GM12878 (cell line): ENCODE results near the gene CA11. TPM values are rescaled to one million over a fixed set of nuclear protein-coding genes. Genes with fewer than 3 reads are reported as not detected.
A peak's percentile ranks its signal among the peaks of the same experiment; 100 is the strongest.

ENCODE experiments used
- BACH1 ChIP-seq: fragments of 450-650 bp; IDR thresholded peaks from 2 replicates; pipeline ENCODE4 v1.6.1; 2017; ENCODE audit warnings: mild to moderate bottlenecking, borderline replicate concordance
- BCL11A ChIP-seq: IDR thresholded peaks from 2 replicates; pipeline ENCODE4 v1.6.1; 2011; ENCODE audit warnings: low read depth, low read length
- CREM ChIP-seq: IDR thresholded peaks from 2 replicates; pipeline ENCODE4 v1.6.1; 2014; ENCODE audit warnings: antibody characterized with exemption, low read depth
- E2F8 ChIP-seq: fragments of 450-650 bp; IDR thresholded peaks from 2 replicates; pipeline ENCODE4 v1.6.1; 2018; ENCODE audit warnings: mild to moderate bottlenecking, low read depth, moderate library complexity; ENCODE audit not compliant: partially characterized antibody
- EED ChIP-seq: sonication (generic); IDR thresholded peaks from 2 replicates; pipeline ENCODE4 v1.6.1; 2016; ENCODE audit warnings: antibody characterized with exemption, low read depth
- HDAC6 ChIP-seq: fragments of 200-600 bp; sonication (generic); IDR thresholded peaks from one replicate; pipeline ENCODE4 v1.8.0; 2017; ENCODE audit warnings: antibody characterized with exemption; ENCODE audit not compliant: unreplicated experiment
- MTA3 ChIP-seq: IDR thresholded peaks from 2 replicates; pipeline ENCODE4 v1.6.1; 2012; ENCODE audit warnings: low read length, inconsistent platforms, borderline replicate concordance
- MXI1 ChIP-seq: fragments of 150-350 bp; IDR thresholded peaks from 2 replicates; pipeline ENCODE4 v1.6.1; 2011; ENCODE audit warnings: low read depth, mild to moderate bottlenecking, inconsistent platforms, low read length, improper control_type of control experiment
- NBN ChIP-seq: fragments of 450-650 bp; IDR thresholded peaks from 2 replicates; pipeline ENCODE4 v1.6.1; 2016
- NR2F1 ChIP-seq: fragments of 450-650 bp; conservative IDR thresholded peaks from 2 replicates; pipeline ENCODE4 v1.6.1; 2017; ENCODE audit warnings: mild to moderate bottlenecking
- POLR2AphosphoS5 ChIP-seq: IDR thresholded peaks from 2 replicates; pipeline ENCODE4 v1.6.1; 2011; ENCODE audit warnings: mild to moderate bottlenecking, low read length, inconsistent platforms
- POU2F2 ChIP-seq: IDR thresholded peaks from 3 replicates; pipeline ENCODE4 v1.6.1; 2011; ENCODE audit warnings: low read depth, mild to moderate bottlenecking, low read length, borderline replicate concordance
- RCOR1 ChIP-seq: conservative IDR thresholded peaks from 2 replicates; pipeline ENCODE4 v1.6.1; 2012; ENCODE audit warnings: low read depth, low read length, improper control_type of control experiment
- SIN3A ChIP-seq: IDR thresholded peaks from 2 replicates; pipeline ENCODE4 v1.6.1; 2012; ENCODE audit warnings: low read depth, low read length, improper control_type of control experiment
- SMARCA5 ChIP-seq: fragments of 450-650 bp; IDR thresholded peaks from 2 replicates; pipeline ENCODE4 v1.6.1; 2017; ENCODE audit warnings: mild to moderate bottlenecking
- SREBF1 ChIP-seq: IDR thresholded peaks from 2 replicates; pipeline ENCODE4 v1.6.1; 2012; ENCODE audit warnings: mild to moderate bottlenecking, low read length
- SRF ChIP-seq, 2 experiments: IDR thresholded peaks; 2 replicates each; pipeline ENCODE4 v1.6.1; 2011; ENCODE audit warnings: low read depth in 2 of 2, low read length in 2 of 2, mild to moderate bottlenecking in 1 of 2, moderate library complexity in 1 of 2
- YY1 ChIP-seq: IDR thresholded peaks from 2 replicates; pipeline ENCODE4 v1.6.1; 2011; ENCODE audit warnings: low read depth, mild to moderate bottlenecking, low read length
- ZZZ3 ChIP-seq: IDR thresholded peaks from 2 replicates; pipeline ENCODE4 v1.6.1; 2011; ENCODE audit warnings: low read depth; ENCODE audit not compliant: control insufficient read depth, insufficient read length
- polyA plus RNA-seq, 11 experiments: library from polyadenylated mRNA; depleted of rRNA in 4 of 11; unstranded in 6 of 11; stranded (reverse) in 5 of 11; fragments of >200 nt; fragmentation: Nextera tagmentation in 4 of 11; fragmentation: Illumina TruSeq in 1 of 11; extraction: Ambion mirVana in 4 of 11; extraction: Trizol in 1 of 11; gene quantifications; 1 replicate in 1 of 11; 2 replicates in 10 of 11; pipeline versions ENCODE4 v1.2.1 to v1.2.3, GENCODE V29; 2011 to 2016; ENCODE audit warnings: inconsistent platforms in 2 of 11, missing spikeins in 2 of 11, low read depth in 1 of 11
- total RNA-seq, 4 experiments: library from RNA; depleted of rRNA in 3 of 4; stranded (reverse); fragments of >200 nt in 3 of 4; fragmentation: Illumina TruSeq in 1 of 4; extraction: Trizol in 1 of 4; gene quantifications; 2 replicates each; pipeline versions ENCODE4 v1.2.1 to v1.2.3, GENCODE V29; 2013 to 2021
- TF ChIP-seq, protein P1 (sequence below): IDR thresholded peaks from 2 replicates; pipeline ENCODE4 v1.6.1; 2011; ENCODE audit warnings: low read depth, mild to moderate bottlenecking, low read length, moderate library complexity, borderline replicate concordance; ENCODE audit errors: extremely low read depth
- TF ChIP-seq, protein P2 (sequence below): fragments of 450-650 bp; IDR thresholded peaks from 2 replicates; pipeline ENCODE4 v1.6.1; 2017; ENCODE audit warnings: low read depth, mild to moderate bottlenecking, moderate library complexity
- TF ChIP-seq, protein P3 (sequence below): fragments of 450-650 bp; IDR thresholded peaks from 2 replicates; pipeline ENCODE4 v1.6.1; 2017; ENCODE audit warnings: mild to moderate bottlenecking, moderate library complexity

Gene CA11
- total and polyA plus RNA-seq, 10 of the 15 experiments (the other 5 are each of a cell fraction or from before 2014, with no cell fraction given): 1.7 to 7.5 (median 2.4) TPM

DNA sequence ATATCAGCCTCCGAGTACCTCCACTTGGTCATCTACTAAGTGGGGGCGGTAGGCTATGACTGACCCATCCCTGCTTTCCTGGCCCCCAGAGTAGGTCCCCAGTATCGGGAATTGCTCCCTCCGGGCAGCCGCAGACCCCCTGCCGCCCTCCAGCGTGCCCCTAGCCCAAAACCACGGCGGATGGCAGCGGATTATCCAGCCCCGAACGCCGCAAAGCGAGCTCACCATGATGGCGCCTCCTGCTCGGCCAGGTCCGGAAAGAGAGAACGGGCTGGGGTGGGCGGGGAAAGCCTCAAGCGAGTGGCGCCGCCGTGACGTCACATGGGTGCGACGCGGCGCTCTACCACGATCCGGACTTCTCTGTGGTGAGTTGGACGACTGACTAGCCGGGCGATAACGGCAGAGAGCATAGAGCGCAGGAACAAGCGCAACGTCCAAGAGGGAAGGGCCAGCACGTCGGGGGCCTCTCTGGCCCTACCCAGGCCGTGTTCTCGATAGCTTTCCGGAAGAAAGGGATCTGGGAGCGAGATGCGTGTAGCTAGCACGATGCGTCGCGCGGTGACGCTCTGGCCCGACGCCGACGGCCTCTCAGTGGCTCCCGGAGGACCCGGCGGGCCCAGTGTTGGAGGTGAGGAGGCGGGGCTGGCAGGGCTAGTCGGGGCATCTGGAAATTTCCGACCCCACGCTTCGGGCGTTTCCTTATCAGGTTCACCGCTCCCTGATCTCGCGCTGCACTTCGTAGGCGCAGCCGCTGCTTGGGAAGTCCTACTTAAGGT, 26.9 kb downstream of the CA11 start, which contains the start of the genes RPL18 and SPHK2 (continued):
- TF ChIP-seq, protein P1, sequence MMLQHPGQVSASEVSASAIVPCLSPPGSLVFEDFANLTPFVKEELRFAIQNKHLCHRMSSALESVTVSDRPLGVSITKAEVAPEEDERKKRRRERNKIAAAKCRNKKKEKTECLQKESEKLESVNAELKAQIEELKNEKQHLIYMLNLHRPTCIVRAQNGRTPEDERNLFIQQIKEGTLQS: peak; percentile 87
- TF ChIP-seq CREM (peak; percentile 100), NBN (peak; percentile 100), NR2F1 (0 out of 2 replicates have a peak, but pooled peaks have one; percentile 28), BACH1 (peak; percentile 74), ZZZ3 (no peak), MXI1 (peak; percentile 92), SMARCA5 (no peak), MTA3 (no peak), POU2F2 (peak; percentile 90), YY1 (peak; percentile 93), SRF (IDR thresholded peaks at IDR 0.05; ENCODE audit: low read depth in 2 of 2, low read length in 2 of 2) (peak; percentile 33 to 94; a peak in 3 of 4 replicates), SIN3A (peak; percentile 92), SREBF1 (no peak), E2F8 (peak; percentile 85), EED (0 out of 2 replicates have a peak, but pooled peaks have one; percentile 14), RCOR1 (no peak), BCL11A (0 out of 2 replicates have a peak, but pooled peaks have one; percentile 13), HDAC6 (peak; percentile 75), POLR2AphosphoS5 (peak; percentile 99)
- TF ChIP-seq, protein P2, sequence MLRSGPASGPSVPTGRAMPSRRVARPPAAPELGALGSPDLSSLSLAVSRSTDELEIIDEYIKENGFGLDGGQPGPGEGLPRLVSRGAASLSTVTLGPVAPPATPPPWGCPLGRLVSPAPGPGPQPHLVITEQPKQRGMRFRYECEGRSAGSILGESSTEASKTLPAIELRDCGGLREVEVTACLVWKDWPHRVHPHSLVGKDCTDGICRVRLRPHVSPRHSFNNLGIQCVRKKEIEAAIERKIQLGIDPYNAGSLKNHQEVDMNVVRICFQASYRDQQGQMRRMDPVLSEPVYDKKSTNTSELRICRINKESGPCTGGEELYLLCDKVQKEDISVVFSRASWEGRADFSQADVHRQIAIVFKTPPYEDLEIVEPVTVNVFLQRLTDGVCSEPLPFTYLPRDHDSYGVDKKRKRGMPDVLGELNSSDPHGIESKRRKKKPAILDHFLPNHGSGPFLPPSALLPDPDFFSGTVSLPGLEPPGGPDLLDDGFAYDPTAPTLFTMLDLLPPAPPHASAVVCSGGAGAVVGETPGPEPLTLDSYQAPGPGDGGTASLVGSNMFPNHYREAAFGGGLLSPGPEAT: peak; percentile 80; the same call in 1 of the 2 replicates
- TF ChIP-seq, protein P3, sequence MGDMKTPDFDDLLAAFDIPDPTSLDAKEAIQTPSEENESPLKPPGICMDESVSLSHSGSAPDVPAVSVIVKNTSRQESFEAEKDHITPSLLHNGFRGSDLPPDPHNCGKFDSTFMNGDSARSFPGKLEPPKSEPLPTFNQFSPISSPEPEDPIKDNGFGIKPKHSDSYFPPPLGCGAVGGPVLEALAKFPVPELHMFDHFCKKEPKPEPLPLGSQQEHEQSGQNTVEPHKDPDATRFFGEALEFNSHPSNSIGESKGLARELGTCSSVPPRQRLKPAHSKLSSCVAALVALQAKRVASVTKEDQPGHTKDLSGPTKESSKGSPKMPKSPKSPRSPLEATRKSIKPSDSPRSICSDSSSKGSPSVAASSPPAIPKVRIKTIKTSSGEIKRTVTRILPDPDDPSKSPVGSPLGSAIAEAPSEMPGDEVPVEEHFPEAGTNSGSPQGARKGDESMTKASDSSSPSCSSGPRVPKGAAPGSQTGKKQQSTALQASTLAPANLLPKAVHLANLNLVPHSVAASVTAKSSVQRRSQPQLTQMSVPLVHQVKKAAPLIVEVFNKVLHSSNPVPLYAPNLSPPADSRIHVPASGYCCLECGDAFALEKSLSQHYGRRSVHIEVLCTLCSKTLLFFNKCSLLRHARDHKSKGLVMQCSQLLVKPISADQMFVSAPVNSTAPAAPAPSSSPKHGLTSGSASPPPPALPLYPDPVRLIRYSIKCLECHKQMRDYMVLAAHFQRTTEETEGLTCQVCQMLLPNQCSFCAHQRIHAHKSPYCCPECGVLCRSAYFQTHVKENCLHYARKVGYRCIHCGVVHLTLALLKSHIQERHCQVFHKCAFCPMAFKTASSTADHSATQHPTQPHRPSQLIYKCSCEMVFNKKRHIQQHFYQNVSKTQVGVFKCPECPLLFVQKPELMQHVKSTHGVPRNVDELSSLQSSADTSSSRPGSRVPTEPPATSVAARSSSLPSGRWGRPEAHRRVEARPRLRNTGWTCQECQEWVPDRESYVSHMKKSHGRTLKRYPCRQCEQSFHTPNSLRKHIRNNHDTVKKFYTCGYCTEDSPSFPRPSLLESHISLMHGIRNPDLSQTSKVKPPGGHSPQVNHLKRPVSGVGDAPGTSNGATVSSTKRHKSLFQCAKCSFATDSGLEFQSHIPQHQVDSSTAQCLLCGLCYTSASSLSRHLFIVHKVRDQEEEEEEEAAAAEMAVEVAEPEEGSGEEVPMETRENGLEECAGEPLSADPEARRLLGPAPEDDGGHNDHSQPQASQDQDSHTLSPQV: peak; percentile 72
